Calu3 (cell line): ENCODE results near the gene WAC. TPM values are rescaled to one million over a fixed set of nuclear protein-coding genes. Genes with fewer than 3 reads are reported as not detected.
"Not testable (repeated sequence)": the region's sequence is repeated elsewhere in the genome, so short reads cannot be mapped to it uniquely, and the experiment has no call there.

Experiments
- Bru-seq: library from RNA; stranded (reverse); fragments of 400-500 nt; gene quantifications from one replicate; lab custom pipeline; 2021; lab: Mats Ljungman, UMichigan
- BruChase-seq, 2 experiments: library from RNA; stranded (reverse); fragments of 400-500 nt; gene quantifications; one replicate each; lab custom pipeline; 2021; lab: Mats Ljungman, UMichigan
- BruUV-seq: library from RNA; stranded (reverse); fragments of 400-500 nt; replicated peaks from 2 replicates; lab custom pipeline; 2021; lab: Mats Ljungman, UMichigan
- CTCF ChIA-PET: fragments of 300-600 bp; sonication (Branson Sonifier 250); formaldehyde crosslinking; loops from one replicate; lab custom pipeline; 2022; ENCODE audit warnings: antibody characterized with exemption; lab: Charles Lee
- DNase-seq: peaks from one replicate; pipeline ENCODE4 v3.0.0; 2022
- H3K27ac Mint-ChIP-seq: one replicate; pipeline ENCODE4 v1.8.0; 2022; ENCODE audit warnings: mixed read lengths; ENCODE audit not compliant: unreplicated experiment
- H3K27me3 Mint-ChIP-seq: one replicate; pipeline ENCODE4 v1.8.0; 2022; ENCODE audit warnings: mixed read lengths; ENCODE audit not compliant: unreplicated experiment
- H3K36me3 Mint-ChIP-seq: one replicate; pipeline ENCODE4 v1.8.0; 2022; ENCODE audit warnings: mild to moderate bottlenecking, moderate library complexity, mixed read lengths; ENCODE audit not compliant: insufficient read depth, unreplicated experiment
- H3K4me1 Mint-ChIP-seq: one replicate; pipeline ENCODE4 v1.8.0; 2022; ENCODE audit warnings: mild to moderate bottlenecking, low read depth, mixed read lengths; ENCODE audit not compliant: unreplicated experiment
- H3K4me3 Mint-ChIP-seq: one replicate; pipeline ENCODE4 v1.8.0; 2022; ENCODE audit warnings: mild to moderate bottlenecking, low read depth, moderate library complexity, mixed read lengths; ENCODE audit not compliant: unreplicated experiment
- H3K9me3 Mint-ChIP-seq: one replicate; pipeline ENCODE4 v1.8.0; 2022; ENCODE audit warnings: low read depth, mixed read lengths; ENCODE audit not compliant: unreplicated experiment
- CTCF ChIP-seq: fragments of 200-600 bp; IDR thresholded peaks from one replicate; pipeline ENCODE4 v1.8.0; 2022; ENCODE audit warnings: antibody characterized with exemption; ENCODE audit not compliant: unreplicated experiment
- intact Hi-C: fragments of 100-400 bp; cut with micrococcal nuclease; formaldehyde crosslinking; loops from one replicate; pipeline ENCODE4 v1.10.0; 2022; ENCODE audit not compliant: unreplicated experiment
- long read RNA-seq: library from polyadenylated mRNA; stranded (forward); transcript quantifications from one replicate; pipeline ENCODE4 v2.0.0, GENCODE V29; 2022
- total RNA-seq: library from RNA; stranded (reverse); gene quantifications from 2 replicates; pipeline ENCODE4 v1.2.3, GENCODE V29; 2022

The WAC gene
- total RNA-seq (125 and 127 TPM in 2 replicates), Bru-seq, nascent RNA (percentile 98 among the genes with signal in this experiment), BruChase-seq, experiment 1, labeled RNA remaining after a 6-hour chase (percentile 94 among the genes with signal in this experiment), BruChase-seq, experiment 2, labeled RNA remaining after a 2-hour chase (percentile 95 among the genes with signal in this experiment)
- long read RNA-seq, full-length matches to known transcripts, result 19 of 49 reads
- long read RNA-seq, partial matches to known transcripts, result 8 of 49 reads
- long read RNA-seq, other reads (novel, unspliced or antisense), result 22 of 49 reads

DNA sequence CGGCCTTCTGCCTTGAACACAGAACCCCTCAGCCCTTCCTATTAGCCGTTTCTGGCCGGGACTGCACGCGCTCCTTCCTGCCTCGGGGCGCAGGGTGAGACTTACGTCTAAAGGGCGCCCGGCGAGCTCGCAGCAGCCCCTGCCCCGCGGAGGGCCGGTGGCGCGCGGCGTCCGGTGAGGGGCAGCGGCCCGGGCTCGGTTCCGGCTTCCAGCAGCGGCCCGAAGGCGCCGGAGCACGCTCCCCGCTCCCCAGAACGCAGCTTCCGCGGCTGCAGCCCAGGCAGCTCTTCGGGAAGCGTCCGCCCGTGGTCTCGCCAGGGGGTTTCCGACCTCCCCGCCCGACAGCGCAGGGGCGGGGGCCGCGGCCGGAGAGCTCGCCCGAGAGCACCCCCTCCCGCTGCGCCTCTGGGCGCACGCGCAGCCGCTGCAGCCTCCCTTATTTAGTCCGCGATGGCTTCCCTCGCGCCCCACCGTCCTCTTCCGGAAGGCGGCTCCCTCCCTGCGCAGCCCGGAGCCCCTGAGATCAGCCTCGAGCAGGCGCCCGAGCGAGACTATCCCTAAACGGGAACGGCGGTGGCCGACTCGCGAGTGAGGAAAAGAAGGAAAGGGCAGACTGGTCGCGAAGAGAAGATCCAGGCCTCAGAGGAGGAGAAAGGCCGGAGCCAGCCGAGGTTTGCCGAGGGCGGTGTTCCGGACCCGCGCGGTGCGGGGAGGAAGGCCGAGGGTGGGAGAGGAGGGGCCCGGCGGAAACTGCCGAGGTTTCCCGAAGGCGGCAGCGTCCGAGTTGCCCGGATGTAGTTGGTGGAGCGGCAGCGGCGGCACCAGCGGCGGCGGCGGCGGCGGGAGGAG is at the start of gene WAC:
Gene WAC, plus strand, starts transcription at position 782 of the 849 bp plus-strand sequence. CDS start 462 bp downstream, outside the sequence.
- intact Hi-C loops, result no loop called here
- Mint-ChIP-seq H3K27me3 (no peaks in the 10 kb centered on the region), H3K27ac (peak within 1 kb of the TSS; percentile 94), H3K9me3 (no peaks in the 10 kb centered on the region), H3K36me3 (peaks cover 62% of the 10 kb centered on the region), H3K4me3 (peak within 1 kb of the TSS; percentile 87), H3K4me1 (peaks cover 28% of the 10 kb centered on the region)
- no TSS peak for BruUV-seq
- peak; percentile 97 for DNase-seq
- CTCF ChIA-PET, result interaction anchor here (0.6 kb wide), 1 partner anchor 18 kb away, joined by 4 read pairs; no protein-coding TSS in a partner anchor
- TF ChIP-seq CTCF, result no peak

DNA sequence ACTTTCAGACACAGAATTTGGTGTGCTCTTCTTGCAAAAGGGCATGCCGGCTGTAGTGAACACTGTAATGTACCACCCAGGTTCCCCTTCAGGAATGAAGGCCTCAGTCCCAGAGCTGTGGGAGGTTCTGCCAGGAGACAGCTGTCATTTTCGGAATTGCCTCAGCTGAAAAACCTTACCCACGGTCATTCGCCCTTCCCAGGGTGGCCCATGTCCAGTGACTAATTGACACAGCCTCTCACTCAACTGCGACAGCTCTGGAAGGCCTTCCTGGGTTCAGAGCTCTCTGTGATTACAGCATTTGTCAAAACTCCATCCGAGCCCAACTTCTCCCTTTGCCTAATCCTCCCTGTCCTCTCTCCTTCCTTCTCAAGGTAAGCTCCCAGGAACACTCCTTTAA is 43.7 kb upstream of the WAC start:
- Mint-ChIP-seq H3K27me3 (no peaks in the 10 kb centered on the region), H3K4me3 (no peak overlapping the region), H3K36me3 (no peaks in the 10 kb centered on the region), H3K4me1 (no peaks in the 10 kb centered on the region), H3K27ac (no peak overlapping the region), H3K9me3 (no peaks in the 10 kb centered on the region)
- no TSS peak for BruUV-seq
- DNase-seq, result no peak
- TF ChIP-seq CTCF, result no peak
- intact Hi-C loops, result no loop called here
- CTCF ChIA-PET, result no interaction called here

GRCh38 chr10:28490256-28490865 is 42.6 kb upstream of the WAC start:
- H3K4me1 Mint-ChIP-seq, H3K27me3 Mint-ChIP-seq, H3K9me3 Mint-ChIP-seq, BruUV-seq, DNase-seq, H3K36me3 Mint-ChIP-seq, intact Hi-C loops, H3K27ac Mint-ChIP-seq, H3K4me3 Mint-ChIP-seq, CTCF ChIA-PET: not testable (repeated sequence)

GRCh38 chr10:28492116-28492920 is 40.6 kb upstream of the WAC start:
- Mint-ChIP-seq H3K36me3 (no peaks in the 10 kb centered on the region), H3K4me1 (peaks cover 13% of the 10 kb centered on the region), H3K27me3 (no peaks in the 10 kb centered on the region), H3K9me3 (no peaks in the 10 kb centered on the region), H3K27ac (no peak overlapping the region), H3K4me3 (no peak overlapping the region)
- no TSS peak for BruUV-seq
- intact Hi-C loops, result no loop called here
- CTCF ChIA-PET, result interaction anchor here (0.5 to 0.6 kb wide), 3 partner anchors 10 to 109 kb away, joined by 3 to 5 read pairs (median 4); no protein-coding TSS in a partner anchor
- no peak for TF ChIP-seq CTCF
- DNase-seq, result no peak
